Astrocyte (in vitro differentiated cells and primary cell): ENCODE data around the gene CFAP157. TPM values are rescaled to one million over a fixed set of nuclear protein-coding genes. Genes with fewer than 3 reads are reported as not detected.
A peak's percentile ranks its signal among the peaks of the same experiment; 100 is the strongest.

Experiments used
- DNase-seq: peaks from one replicate; pipeline ENCODE4 v3.0.0-alpha.2; 2010; ENCODE audit warnings: low read depth
- FAIRE-seq: peaks from 2 replicates; lab custom pipeline; 2011; peaks lifted over from hg19 to GRCh38; lab: Jason Lieb, UNC
- H2AFZ ChIP-seq: 2 replicates; pipeline ENCODE4 v1.6.0; 2012; ENCODE audit warnings: low read depth, low read length, inconsistent platforms
- H3K27ac ChIP-seq: 2 replicates; pipeline ENCODE4 v1.5.1; 2011; ENCODE audit warnings: low read depth, low read length, inconsistent platforms
- H3K27me3 ChIP-seq: 2 replicates; pipeline ENCODE4 v1.6.0; 2011; ENCODE audit warnings: low read length, inconsistent platforms; ENCODE audit not compliant: insufficient read depth
- H3K36me3 ChIP-seq: 2 replicates; pipeline ENCODE4 v1.5.1; 2011; ENCODE audit warnings: low read length, inconsistent platforms; ENCODE audit not compliant: insufficient read depth
- H3K4me1 ChIP-seq: 2 replicates; pipeline ENCODE4 v1.5.1; 2011; ENCODE audit warnings: low read length, inconsistent platforms; ENCODE audit not compliant: insufficient read depth
- H3K4me2 ChIP-seq: 2 replicates; pipeline ENCODE4 v1.6.0; 2012; ENCODE audit warnings: low read length, inconsistent platforms
- H3K4me3 ChIP-seq: 2 replicates; pipeline ENCODE4 v1.5.1; 2011; ENCODE audit warnings: low read depth, mild to moderate bottlenecking, low read length, inconsistent platforms; ENCODE audit not compliant: insufficient read depth
- H3K79me2 ChIP-seq: 2 replicates; pipeline ENCODE4 v1.6.0; 2012; ENCODE audit warnings: mild to moderate bottlenecking, low read length, inconsistent platforms; ENCODE audit not compliant: insufficient read depth
- H3K9ac ChIP-seq: 2 replicates; pipeline ENCODE4 v1.6.0; 2012; ENCODE audit warnings: mild to moderate bottlenecking, low read length, inconsistent platforms
- H3K9me3 ChIP-seq: 2 replicates; pipeline ENCODE4 v1.5.1; 2012; ENCODE audit warnings: low read depth, mild to moderate bottlenecking, low read length, inconsistent platforms; ENCODE audit not compliant: insufficient read depth
- H4K20me1 ChIP-seq: 2 replicates; pipeline ENCODE4 v1.6.0; 2012; ENCODE audit warnings: low read length, inconsistent platforms; ENCODE audit not compliant: insufficient read depth
- H3K27ac Mint-ChIP-seq: one replicate; pipeline ENCODE4 v1.8.0; 2021; ENCODE audit warnings: mild to moderate bottlenecking, mixed read lengths; ENCODE audit not compliant: unreplicated experiment
- H3K27me3 Mint-ChIP-seq: one replicate; pipeline ENCODE4 v1.8.0; 2021; ENCODE audit warnings: low read depth, mixed read lengths; ENCODE audit not compliant: unreplicated experiment
- H3K36me3 Mint-ChIP-seq: one replicate; pipeline ENCODE4 v1.8.0; 2021; ENCODE audit warnings: low read depth, mixed read lengths; ENCODE audit not compliant: unreplicated experiment
- H3K4me1 Mint-ChIP-seq: one replicate; pipeline ENCODE4 v1.8.0; 2021; ENCODE audit warnings: low read depth, mixed read lengths; ENCODE audit not compliant: unreplicated experiment
- H3K4me3 Mint-ChIP-seq: one replicate; pipeline ENCODE4 v1.8.0; 2021; ENCODE audit warnings: mild to moderate bottlenecking, moderate library complexity, mixed read lengths; ENCODE audit not compliant: unreplicated experiment
- H3K9me3 Mint-ChIP-seq: one replicate; pipeline ENCODE4 v1.8.0; 2021; ENCODE audit warnings: mild to moderate bottlenecking, mixed read lengths; ENCODE audit not compliant: unreplicated experiment
- CTCF ChIP-seq: IDR thresholded peaks from 2 replicates; pipeline ENCODE4 v1.5.1; 2011; ENCODE audit warnings: low read depth, mild to moderate bottlenecking, inconsistent platforms, low read length, moderate library complexity; ENCODE audit not compliant: insufficient read depth
- EZH2 ChIP-seq: IDR thresholded peaks from 2 replicates; pipeline ENCODE4 v1.6.1; 2012; ENCODE audit warnings: mild to moderate bottlenecking, low read length, inconsistent platforms; ENCODE audit not compliant: insufficient read depth
- total RNA-seq: library from RNA; stranded (reverse); gene quantifications from 2 replicates; pipeline ENCODE4 v1.2.1, GENCODE V29; 2021

Gene CFAP157
- total RNA-seq, 1 donor from 2014 or later = 0.09 TPM

GRCh38 chr9:127667906-127668305, 38.9 kb upstream of the CFAP157 start:
- no peaks in the 10 kb centered on the region for H3K27me3 ChIP-seq
- H3K4me3 ChIP-seq = no peak overlapping the region
- peaks cover 21% of the 10 kb centered on the region for H3K36me3 Mint-ChIP-seq
- no peak overlapping the region for H3K4me2 ChIP-seq
- DNase-seq = no peak
- H3K9me3 ChIP-seq = no peaks in the 10 kb centered on the region
- no peak overlapping the region for H2AFZ ChIP-seq
- H3K27me3 Mint-ChIP-seq = no peaks in the 10 kb centered on the region
- no peaks in the 10 kb centered on the region for H4K20me1 ChIP-seq
- H3K4me3 Mint-ChIP-seq = no peak overlapping the region
- H3K79me2 ChIP-seq = no peaks in the 10 kb centered on the region
- H3K9ac ChIP-seq = no peak overlapping the region
- no peaks in the 10 kb centered on the region for H3K4me1 ChIP-seq
- H3K4me1 Mint-ChIP-seq = no peaks in the 10 kb centered on the region
- H3K27ac ChIP-seq = no peak overlapping the region
- no peak overlapping the region for H3K27ac Mint-ChIP-seq
- peaks cover 14% of the 10 kb centered on the region for H3K36me3 ChIP-seq
- H3K9me3 Mint-ChIP-seq = no peaks in the 10 kb centered on the region
- FAIRE-seq = no peak
- TF ChIP-seq EZH2 = no peak
- no peak for TF ChIP-seq CTCF

- no peak overlapping the region for H3K4me3 ChIP-seq
- FAIRE-seq = no peak
- H3K27ac ChIP-seq = no peak overlapping the region
- Mint-ChIP-seq H3K27ac (no peak overlapping the region), H3K4me1 (no peaks in the 10 kb centered on the region), H3K9me3 (no peaks in the 10 kb centered on the region), H3K4me3 (no peak overlapping the region), H3K27me3 (no peaks in the 10 kb centered on the region), H3K36me3 (peaks cover 26% of the 10 kb centered on the region)
- H3K27me3 ChIP-seq = no peaks in the 10 kb centered on the region
- H4K20me1 ChIP-seq = no peaks in the 10 kb centered on the region
- no peaks in the 10 kb centered on the region for H3K9me3 ChIP-seq
- peaks cover 18% of the 10 kb centered on the region for H3K36me3 ChIP-seq
- no peaks in the 10 kb centered on the region for H3K4me1 ChIP-seq
- TF ChIP-seq EZH2 = no peak
- no peak for TF ChIP-seq CTCF
- no peaks in the 10 kb centered on the region for H3K79me2 ChIP-seq
- no peak overlapping the region for H3K4me2 ChIP-seq
- H3K9ac ChIP-seq = no peak overlapping the region
- no peak overlapping the region for H2AFZ ChIP-seq
- DNase-seq = no peak
Observed at GRCh38 chr9:127673234-127673633, 33.6 kb upstream of the CFAP157 start.

- no peak for FAIRE-seq
Observed at GRCh38 chr9:127676638-127677037, 30.1 kb upstream of the CFAP157 start.

More at GRCh38 chr9:127676638-127677037, 30.1 kb upstream of the CFAP157 start:
- Histone ChIP-seq H3K4me2 (no peak overlapping the region), H3K27me3 (no peaks in the 10 kb centered on the region), H2AFZ (no peak overlapping the region), H3K4me1 (no peaks in the 10 kb centered on the region), H3K9ac (no peak overlapping the region), H3K4me3 (no peak overlapping the region), H3K27ac (no peak overlapping the region), H3K9me3 (no peaks in the 10 kb centered on the region), H3K36me3 (peaks cover 12% of the 10 kb centered on the region), H4K20me1 (no peaks in the 10 kb centered on the region), H3K79me2 (no peaks in the 10 kb centered on the region)
- Mint-ChIP-seq H3K4me3 (no peak overlapping the region), H3K9me3 (no peaks in the 10 kb centered on the region), H3K27me3 (peaks cover 4% of the 10 kb centered on the region), H3K4me1 (no peaks in the 10 kb centered on the region), H3K36me3 (peaks cover 42% of the 10 kb centered on the region), H3K27ac (no peak overlapping the region)
- peak; percentile 23 for DNase-seq
- TF ChIP-seq CTCF (no peak), EZH2 (no peak)
